EL (cell line): ENCODE measurements around the gene SIL1.
"Not testable (repeated sequence)": the region's sequence is repeated elsewhere in the genome, so short reads cannot be mapped to it uniquely, and the experiment has no call there.

ENCODE experiments used
- DNase-seq: peaks from one replicate; pipeline ENCODE4 v3.0.0-alpha.2; 2016

The SIL1 gene

DNA sequence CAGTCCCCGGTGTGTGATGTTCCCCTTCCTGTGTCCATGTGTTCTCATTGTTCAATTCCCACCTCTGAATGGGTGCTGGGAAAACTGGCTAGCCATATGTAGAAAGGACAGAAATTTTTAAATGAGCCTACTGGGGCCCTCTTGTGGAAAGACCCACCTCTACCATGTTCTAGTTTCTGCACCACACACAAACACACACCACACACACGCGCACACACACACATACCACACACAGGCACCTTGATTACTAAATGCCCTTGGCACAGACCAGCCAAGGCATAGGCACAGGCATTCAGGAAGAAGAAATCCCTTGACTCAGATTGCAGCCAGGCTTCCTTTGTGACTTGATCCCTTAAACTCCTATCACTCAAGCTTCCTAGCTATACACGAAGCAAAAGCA is 60.5 kb downstream of the SIL1 start:
- peak; percentile 18 for DNase-seq

DNA sequence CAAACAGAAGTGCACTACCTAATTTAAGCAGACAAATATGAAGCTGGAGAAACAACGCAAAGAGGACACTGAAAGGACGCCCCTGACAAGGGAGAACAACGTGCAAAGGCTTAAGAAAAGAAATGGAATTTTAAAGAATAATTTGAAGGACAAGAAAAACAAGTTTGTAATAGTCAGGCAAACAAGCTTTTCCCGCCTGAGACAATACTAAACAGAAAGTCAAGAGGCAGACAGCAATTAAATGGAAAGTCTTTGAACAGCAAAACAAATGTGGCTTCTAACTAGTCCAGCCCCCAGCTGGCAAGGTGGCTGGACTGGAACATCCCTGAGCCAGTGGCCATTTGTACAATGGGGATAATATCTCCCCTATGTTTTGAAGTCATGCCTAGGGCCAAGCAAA is 63.3 kb downstream of the SIL1 start:
- DNase-seq = no peak

DNA sequence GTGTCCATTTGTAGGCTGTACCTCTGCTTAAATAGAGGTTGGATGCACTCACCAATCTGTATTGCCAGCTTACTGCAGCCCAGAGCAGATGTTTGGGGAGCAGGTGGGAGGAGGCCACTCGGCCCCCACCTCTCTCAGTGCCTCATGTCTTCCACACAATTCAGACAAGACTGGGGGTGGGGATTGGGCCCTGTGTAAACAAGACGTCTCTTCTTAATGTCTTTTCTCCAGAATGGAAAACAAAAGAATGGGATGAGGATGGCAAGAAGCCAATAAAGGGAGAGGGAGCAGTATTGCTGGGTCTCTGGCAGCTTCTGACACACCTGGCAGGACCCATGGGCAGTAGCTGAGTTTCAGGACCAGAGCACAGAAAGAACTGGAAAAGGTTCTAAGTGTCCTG is 64.9 kb downstream of the SIL1 start:
- DNase-seq = no peak

- no peak for DNase-seq
Measured at GRCh38 chr5:139132515-139132914, 65.7 kb downstream of the SIL1 start.

- no peak for DNase-seq
Measured at GRCh38 chr5:139131921-139132432, 66.2 kb downstream of the SIL1 start.

DNA sequence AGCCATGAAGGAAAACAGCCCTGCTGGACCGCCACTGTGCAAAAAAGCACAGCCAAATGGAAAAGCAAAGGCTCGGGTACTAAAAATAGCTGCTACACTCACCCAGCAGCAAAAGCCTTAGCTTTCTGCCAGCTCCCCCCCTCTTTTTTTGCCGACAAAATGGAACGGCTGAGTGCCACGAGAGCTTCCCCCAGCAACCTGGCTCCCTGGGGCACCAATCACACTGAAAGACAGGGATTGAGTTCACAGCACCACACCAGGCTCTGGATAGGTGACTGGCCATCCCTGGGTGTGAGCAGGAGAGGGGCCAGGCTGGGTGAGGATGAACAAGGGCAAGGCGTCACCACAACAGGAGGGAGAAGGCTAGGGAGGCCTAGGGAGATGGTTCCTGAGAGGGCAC is 66.7 kb downstream of the SIL1 start:
- DNase-seq = no peak

DNA sequence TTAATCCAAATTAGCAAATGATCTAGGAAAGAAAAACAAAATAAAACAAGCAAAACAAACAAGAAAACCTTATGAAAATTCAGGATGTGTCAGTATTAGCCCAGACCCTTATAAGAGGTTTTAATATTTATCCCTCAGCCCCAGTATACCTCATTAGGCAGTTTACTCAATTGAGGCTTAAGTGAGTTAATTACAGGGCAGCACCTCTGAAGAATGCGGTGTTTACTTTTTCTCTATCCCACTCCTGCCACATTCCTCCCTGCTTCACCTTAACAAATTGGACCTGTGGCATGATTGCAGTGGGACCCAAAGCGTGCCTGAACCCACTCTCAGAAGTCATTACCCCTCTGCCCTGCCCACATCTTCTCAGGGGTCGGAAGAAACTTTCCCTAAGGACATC is 67.1 kb downstream of the SIL1 start:
- no peak for DNase-seq

DNA sequence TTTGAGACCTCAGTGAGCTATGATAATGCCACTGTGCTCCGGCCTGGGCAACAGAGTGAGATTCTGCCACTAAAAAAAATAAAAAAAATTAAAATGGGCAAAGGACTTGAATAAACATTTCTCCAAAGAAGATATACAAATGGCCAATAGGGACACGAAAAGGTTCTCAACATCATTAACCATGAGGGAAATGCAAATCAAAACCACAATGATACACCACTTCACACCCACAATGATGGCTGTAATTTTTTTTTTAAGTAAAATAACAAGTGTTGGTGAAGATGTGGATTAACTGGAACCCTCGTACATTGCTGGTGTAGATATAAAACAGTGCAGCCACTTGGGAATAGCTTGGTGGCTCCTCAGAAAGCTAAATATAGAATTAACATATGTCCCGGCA is 68.0 kb downstream of the SIL1 start:
- DNase-seq = no peak

GRCh38 chr5:139126711-139127111 is 71.5 kb downstream of the SIL1 start:
- no peak for DNase-seq

DNA sequence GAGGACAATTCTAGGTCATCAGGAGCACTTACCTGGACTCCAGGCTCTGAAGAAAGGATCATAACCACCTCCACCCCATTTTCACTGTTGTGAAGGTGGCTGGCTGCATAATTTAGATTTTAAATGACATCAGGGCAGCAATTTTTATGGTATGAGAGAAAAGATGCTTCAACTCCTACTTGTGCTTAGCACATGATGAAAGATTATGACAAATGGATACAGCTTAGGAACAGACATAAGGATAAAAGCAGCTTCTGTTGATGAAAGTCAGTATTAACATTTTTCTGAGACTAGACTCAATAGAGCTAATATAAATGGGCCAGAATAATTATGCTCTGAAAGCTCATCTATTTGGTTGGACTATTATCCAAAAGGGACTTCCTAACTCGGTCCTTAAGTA is 72.2 kb downstream of the SIL1 start:
- DNase-seq = no peak

GRCh38 chr5:139124774-139125520 is 73.2 kb downstream of the SIL1 start:
- no peak for DNase-seq

- DNase-seq = no peak
Measured at GRCh38 chr5:139121120-139121519, 77.0 kb downstream of the SIL1 start.

GRCh38 chr5:139120521-139120920 is 77.6 kb downstream of the SIL1 start:
- no peak for DNase-seq

- DNase-seq = no peak
Measured at GRCh38 chr5:139118804-139119203, 79.4 kb downstream of the SIL1 start.

DNA sequence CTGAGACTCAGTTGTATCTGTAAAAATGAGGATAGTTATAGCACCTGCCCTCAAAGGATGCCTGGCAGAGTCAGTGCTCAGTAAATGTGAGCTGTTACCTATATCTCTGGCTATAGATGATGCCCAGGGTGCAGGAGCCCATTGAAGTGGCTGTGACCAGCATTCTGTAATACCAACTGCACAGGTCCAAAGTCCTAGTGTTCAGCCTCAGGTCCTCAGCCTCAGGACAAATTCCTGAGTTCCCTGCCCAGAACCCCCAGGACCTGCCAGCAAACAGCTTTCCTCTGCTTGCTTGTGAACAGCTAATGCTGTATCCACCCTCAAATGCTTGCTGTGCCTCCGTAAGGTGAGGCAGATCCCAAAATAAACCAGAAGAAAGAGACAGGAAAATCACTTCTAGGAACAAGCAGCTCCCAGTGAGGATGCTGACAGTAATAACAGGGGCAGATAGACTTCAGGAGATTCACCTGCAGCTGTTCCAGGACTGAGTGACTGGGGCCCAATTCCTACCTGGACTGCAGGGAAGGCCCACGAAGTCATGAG is 80.8 kb downstream of the SIL1 start:
- DNase-seq = no peak

- no peak for DNase-seq
Measured at GRCh38 chr5:139116100-139116655, 82.0 kb downstream of the SIL1 start.

DNA sequence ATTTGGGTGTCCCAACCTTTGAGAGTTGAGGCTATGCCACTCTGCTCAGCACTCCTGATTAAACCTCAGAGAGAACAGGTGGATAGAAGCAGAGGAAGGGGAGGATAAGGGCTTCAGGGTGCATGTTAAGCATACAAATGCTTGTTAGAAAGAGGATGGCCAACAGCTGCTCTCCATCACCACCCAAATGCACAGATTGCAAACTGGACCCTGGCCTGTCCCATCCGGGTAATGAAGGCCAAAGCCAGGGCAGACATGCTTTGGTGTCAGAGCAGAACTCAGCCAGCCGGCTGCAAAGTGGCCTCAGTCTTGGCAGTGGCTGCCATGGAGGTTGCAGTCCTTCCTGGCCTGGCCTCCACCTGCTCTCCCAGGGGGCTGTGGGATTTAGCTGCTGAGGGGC is 84.3 kb downstream of the SIL1 start:
- DNase-seq = no peak

GRCh38 chr5:139112362-139112761 is 85.8 kb downstream of the SIL1 start:
- DNase-seq = not testable (repeated sequence)

- no peak for DNase-seq
Measured at GRCh38 chr5:139110526-139111168, 87.5 kb downstream of the SIL1 start.

DNA sequence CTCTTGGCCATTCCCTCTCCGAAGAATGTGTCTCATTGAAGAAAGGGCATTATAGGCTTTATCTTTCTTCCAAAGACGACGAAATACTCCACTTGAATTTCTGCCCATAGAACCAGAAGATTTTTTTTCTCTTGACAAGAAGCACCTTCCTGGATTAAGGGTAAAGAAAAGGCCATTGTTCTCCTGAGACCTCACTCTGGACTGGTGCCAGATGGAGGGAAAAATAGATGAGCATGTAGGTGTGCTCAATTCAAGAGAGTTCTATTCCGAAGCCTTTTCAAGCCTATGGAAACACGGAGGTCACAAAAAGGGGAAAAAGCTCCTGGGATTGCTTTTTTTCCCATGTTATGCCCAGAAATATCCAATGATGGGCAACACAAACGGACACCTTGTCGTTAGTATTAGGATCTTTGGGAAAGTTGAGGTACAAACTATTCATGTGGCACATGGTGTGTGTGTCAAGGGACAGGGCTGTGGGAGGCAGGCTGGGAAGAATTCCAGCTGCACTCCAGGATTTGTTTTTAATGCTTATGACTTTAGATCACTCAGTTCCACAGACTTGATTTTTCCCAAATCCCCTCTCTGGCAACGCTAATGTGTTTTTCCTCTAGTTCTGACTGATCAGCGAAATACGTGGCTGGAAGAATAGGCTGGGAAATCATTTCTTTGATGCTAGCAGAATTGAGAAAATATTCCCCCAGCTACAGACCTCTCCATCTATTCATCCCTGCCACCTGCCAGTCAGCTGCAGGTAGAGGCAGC is 89.9 kb downstream of the SIL1 start:
- no peak for DNase-seq

DNA sequence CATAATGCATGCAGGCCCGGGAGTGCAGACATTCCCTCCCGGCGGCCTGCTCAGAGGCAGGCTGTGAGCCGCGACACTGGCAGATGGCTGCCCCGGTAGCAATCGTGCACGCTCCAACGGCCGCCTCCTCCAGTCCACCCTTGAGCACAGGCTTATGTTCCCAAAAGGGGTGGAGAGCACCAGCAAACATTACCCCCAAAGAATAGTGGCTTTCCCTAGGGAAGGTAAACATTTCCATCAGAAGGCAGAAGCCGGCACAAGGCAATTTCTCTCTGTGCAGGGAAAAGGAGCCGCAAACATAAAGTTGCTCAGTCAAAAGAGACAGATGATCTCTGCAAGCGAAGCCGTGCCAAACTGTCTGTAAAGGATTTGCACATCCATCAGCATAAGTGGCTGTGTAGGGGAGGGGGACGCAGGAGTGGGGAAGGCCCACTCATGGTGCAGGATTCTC is 92.5 kb downstream of the SIL1 start:
- no peak for DNase-seq

GRCh38 chr5:139104577-139105276 is 93.4 kb downstream of the SIL1 start:
- peak; percentile 49 for DNase-seq
